ENCODE results near the gene WDR7. TPM values are rescaled to one million over a fixed set of nuclear protein-coding genes. Genes with fewer than 3 reads are reported as not detected.

WDR7 gene
- total and polyA plus RNA-seq, 9 of the 15 experiments (the other 6 are each of a cell fraction or from before 2014, with no cell fraction given), result 1.4 to 9.4 (median 5.3) TPM

DNA sequence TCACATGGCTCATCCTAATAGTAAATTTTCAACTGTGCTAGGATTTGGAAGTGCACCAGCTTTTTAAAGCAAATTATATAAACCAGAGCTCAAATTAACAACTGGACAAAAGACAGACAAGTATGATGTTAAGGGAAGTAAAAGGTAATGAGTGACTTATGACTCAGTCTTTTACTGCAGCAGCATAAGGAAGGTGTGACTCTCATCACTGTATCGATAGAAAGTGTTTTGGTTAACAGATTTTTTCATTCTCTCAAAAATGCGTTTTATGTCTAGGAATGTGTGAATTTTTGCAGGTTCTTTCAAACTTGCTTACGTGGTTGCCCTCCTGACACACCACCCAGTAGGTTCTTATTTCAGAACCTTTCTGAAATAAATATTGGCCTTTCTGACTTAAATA is 251.5 kb downstream of the WDR7 start:
- TF ChIP-seq KHSRP (IDR thresholded peaks at IDR 0.05) (no peak), DIDO1 (tag; IDR thresholded peaks at IDR 0.05; ENCODE audit: low read depth) (no peak), ZBTB1 (CRISPR knock-in tag; IDR thresholded peaks at IDR 0.05; ENCODE audit: borderline replicate concordance, low read depth) (no peak), DDX20 (tag; IDR thresholded peaks at IDR 0.05; ENCODE audit: low read depth) (no peak), NFIC (IDR thresholded peaks at IDR 0.05) (no peak), TCF15 (CRISPR knock-in tag; IDR thresholded peaks at IDR 0.05) (no peak), ZNF212 (CRISPR knock-in tag; IDR thresholded peaks at IDR 0.05) (no peak), SMAD2 (IDR thresholded peaks at IDR 0.05; ENCODE audit: low read depth, low read length) (no peak), POLR2G (IDR thresholded peaks at IDR 0.05; ENCODE audit: low read depth, low read length) (no peak), CBX1 (IDR thresholded peaks at IDR 0.05; ENCODE audit: low read depth) (no peak), ZNF324 (CRISPR knock-in tag; IDR thresholded peaks at IDR 0.05) (no peak), PHTF2 (CRISPR knock-in tag; IDR thresholded peaks at IDR 0.05) (no peak), PHB2 (IDR thresholded peaks at IDR 0.05; ENCODE audit: low read depth) (no peak), ELF1 (tag; IDR thresholded peaks at IDR 0.05) (no peak), ZNF133 (CRISPR knock-in tag; IDR thresholded peaks at IDR 0.05) (no peak), ZKSCAN8 (CRISPR knock-in tag; IDR thresholded peaks at IDR 0.05) (no peak), ZZZ3 (IDR thresholded peaks at IDR 0.05) (no peak)
- intact Hi-C loops (cut with micrococcal nuclease), result no loop called here
- Histone ChIP-seq H3K4me2 (ENCODE audit: insufficient read depth, low read length) (no peak overlapping the region), H3K4me1 (replicated peaks in 1 of 2; ENCODE audit: control insufficient read depth in 2 of 2, insufficient read depth in 2 of 2, low read length in 2 of 2) (no peaks in the 10 kb centered on the region), H3K9ac (ENCODE audit: insufficient read depth in 1 of 2, low read depth in 2 of 2, low read length in 2 of 2) (no peak overlapping the region), H3K4me3 (no peak overlapping the region), H3K27me3 (ENCODE audit: control insufficient read depth in 2 of 2, insufficient read depth in 2 of 2, low read length in 2 of 2) (no peaks in the 10 kb centered on the region), H4K20me1 (replicated peaks; ENCODE audit: control insufficient read depth, insufficient read depth, low read length) (no peaks in the 10 kb centered on the region), H3K9me3 (replicated peaks; ENCODE audit: control insufficient read depth, insufficient read depth, low read depth, low read length) (no peaks in the 10 kb centered on the region), H3K9me1 (ENCODE audit: control insufficient read depth, insufficient read depth, low read length) (no peaks in the 10 kb centered on the region), H2AFZ (ENCODE audit: low read depth, low read length) (no peak overlapping the region), H3K36me3 (ENCODE audit: control insufficient read depth, insufficient read depth, low read length) (no peaks in the 10 kb centered on the region), H3K27ac (ENCODE audit: extremely low read depth, low read depth, low read length) (no peak overlapping the region), H3K79me2 (ENCODE audit: control insufficient read depth, insufficient read depth, low read length) (no peaks in the 10 kb centered on the region)
- 8% methylated on average over 3 of the region's 3 CpGs for WGBS (ENCODE audit: insufficient coverage, low coverage, missing lambda C conversion rate)
- DNase-seq (ENCODE audit: extremely low read depth in 1 of 4, low spot score in 3 of 4), result no peak
- ChIA-PET POLR2A (no interaction called here), CTCF (ENCODE audit: low intra/inter-chr PET ratio) (no interaction called here)
- in situ Hi-C loops (cut with MboI), result no loop called here
- no TSS peak for BruUV-seq (replicated peaks)
- ATAC-seq, result no peak
- no peak for FAIRE-seq

All from K562 (cell line).